Fibroblast of skin of right quadriceps (primary cell): ENCODE measurements around the gene SLC39A11.
A peak's percentile ranks its signal among the peaks of the same experiment; 100 is the strongest.
"Not testable (repeated sequence)": the region's sequence is repeated elsewhere in the genome, so short reads cannot be mapped to it uniquely, and the experiment has no call there.

ENCODE experiments used
- DNase-seq: peaks from one replicate; pipeline ENCODE4 v3.0.0-alpha.2; 2013

The SLC39A11 gene

GRCh38 chr17:73092523-73093135 is at the start of gene SLC39A11:
TSS of gene SLC39A11 (minus strand) at chr17:73092688. CDS start at chr17:73088764, 3,924 bp downstream.
- peak; percentile 91 for DNase-seq

- no peak for DNase-seq
These were observed 48.9 kb upstream of the SLC39A11 start for GRCh38 chr17:73141411-73141810.

- DNase-seq: no peak
These were observed 48.1 kb upstream of the SLC39A11 start for GRCh38 chr17:73140566-73140965.

- DNase-seq: no peak
These were observed 46.8 kb upstream of the SLC39A11 start for GRCh38 chr17:73139296-73139695.

GRCh38 chr17:73138541-73139138 is 46.2 kb upstream of the SLC39A11 start:
- DNase-seq: no peak

GRCh38 chr17:73137376-73137775 is 44.9 kb upstream of the SLC39A11 start:
- no peak for DNase-seq

GRCh38 chr17:73135766-73136165 is 43.3 kb upstream of the SLC39A11 start:
- no peak for DNase-seq

- no peak for DNase-seq
These were observed 41.6 kb upstream of the SLC39A11 start for GRCh38 chr17:73133911-73134649.

- DNase-seq: no peak
These were observed 39.6 kb upstream of the SLC39A11 start for GRCh38 chr17:73132085-73132492.

GRCh38 chr17:73131439-73131838 is 39.0 kb upstream of the SLC39A11 start:
- DNase-seq: not testable (repeated sequence)

GRCh38 chr17:73130977-73131376 is 38.5 kb upstream of the SLC39A11 start:
- no peak for DNase-seq

- no peak for DNase-seq
These were observed 36.0 kb upstream of the SLC39A11 start for GRCh38 chr17:73128496-73128895.

GRCh38 chr17:73126716-73127473 is 34.4 kb upstream of the SLC39A11 start:
- DNase-seq: peak; percentile 11

- DNase-seq: no peak
These were observed 31.3 kb upstream of the SLC39A11 start for GRCh38 chr17:73123606-73124320.

- no peak for DNase-seq
These were observed 30.6 kb upstream of the SLC39A11 start for GRCh38 chr17:73122953-73123605.

- DNase-seq: no peak
These were observed 29.0 kb upstream of the SLC39A11 start for GRCh38 chr17:73121506-73121905.

- peak; percentile 11 for DNase-seq
These were observed 27.1 kb upstream of the SLC39A11 start for GRCh38 chr17:73119631-73120030.

GRCh38 chr17:73118951-73119391 is 26.5 kb upstream of the SLC39A11 start:
- no peak for DNase-seq

- DNase-seq: no peak
These were observed 25.7 kb upstream of the SLC39A11 start for GRCh38 chr17:73118139-73118538.

GRCh38 chr17:73112246-73112645 is 19.8 kb upstream of the SLC39A11 start:
- no peak for DNase-seq

GRCh38 chr17:73111386-73111785 is 18.9 kb upstream of the SLC39A11 start:
- DNase-seq: no peak

- no peak for DNase-seq
These were observed 14.7 kb upstream of the SLC39A11 start for GRCh38 chr17:73107191-73107590.
